ENCODE data around the gene MAN1B1. TPM values are rescaled to one million over a fixed set of nuclear protein-coding genes. Genes with fewer than 3 reads are reported as not detected.

MAN1B1 gene
- total and polyA plus RNA-seq, 2 of the 4 experiments (the other 2 are of a cell fraction), result 28.7 to 55.1 TPM

DNA sequence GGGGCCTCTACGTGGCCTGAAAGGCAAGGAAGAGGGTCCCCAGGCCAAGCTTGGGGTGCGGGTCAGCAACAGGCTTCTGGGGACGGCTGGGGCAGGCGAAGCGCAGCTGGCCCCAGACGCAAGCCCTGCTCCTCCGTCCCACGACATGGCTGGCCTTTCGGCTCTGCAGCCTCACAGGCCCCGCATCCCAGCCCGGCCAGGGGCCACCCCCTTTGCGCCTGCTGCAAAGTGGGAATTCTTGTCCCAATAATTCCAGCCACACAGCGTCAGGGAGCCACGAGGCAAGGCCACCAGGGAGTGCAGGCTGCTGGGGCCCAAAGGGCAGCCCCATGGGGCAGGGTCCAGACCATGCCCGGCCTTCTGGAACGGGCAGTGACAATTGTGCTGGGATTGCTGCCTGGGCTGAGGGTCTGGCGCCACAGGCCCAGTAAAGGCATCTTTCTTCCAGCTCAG, 31.8 kb upstream of the MAN1B1 start:
- POLR2A ChIA-PET (ENCODE audit: unreplicated experiment), result no interaction called here
- no peak overlapping the region for H4K5ac ChIP-seq (ENCODE audit: low read depth, low read length)
- TF ChIP-seq, protein P1, sequence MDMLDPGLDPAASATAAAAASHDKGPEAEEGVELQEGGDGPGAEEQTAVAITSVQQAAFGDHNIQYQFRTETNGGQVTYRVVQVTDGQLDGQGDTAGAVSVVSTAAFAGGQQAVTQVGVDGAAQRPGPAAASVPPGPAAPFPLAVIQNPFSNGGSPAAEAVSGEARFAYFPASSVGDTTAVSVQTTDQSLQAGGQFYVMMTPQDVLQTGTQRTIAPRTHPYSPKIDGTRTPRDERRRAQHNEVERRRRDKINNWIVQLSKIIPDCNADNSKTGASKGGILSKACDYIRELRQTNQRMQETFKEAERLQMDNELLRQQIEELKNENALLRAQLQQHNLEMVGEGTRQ (IDR thresholded peaks at IDR 0.05; ENCODE audit: low read depth, low read length), result no peak
- no peak for TF ChIP-seq RAD21 (IDR thresholded peaks at IDR 0.05; ENCODE audit: low read length)
- H3K4ac ChIP-seq (ENCODE audit: low read depth, low read length), result no peak overlapping the region
- H3K4me1 ChIP-seq (ENCODE audit: control insufficient read depth, insufficient read depth, low read length), result peaks cover 3% of the 10 kb centered on the region; the same call in 1 of the 2 replicates
- WGBS, 2 experiments (ENCODE audit: extremely low coverage in 2 of 2, insufficient read length in 1 of 2), result 63% methylated on average over 9 of the region's 17 CpGs; no CpG with 5 or more reads in 1 of the 2 experiments
- no peak overlapping the region for H3K27ac ChIP-seq (ENCODE audit: insufficient read depth, low read length)
- H3K14ac ChIP-seq (replicated peaks; ENCODE audit: low read depth, low read length), result no peak overlapping the region
- H2AK5ac ChIP-seq (ENCODE audit: low read depth, low read length), result no peak overlapping the region
- dilution Hi-C loops (cut with HindIII; ENCODE audit: low sequenced_read_pairs, unreplicated experiment), result no loop called here
- no peak overlapping the region for H4K8ac ChIP-seq (ENCODE audit: low read depth in 2 of 2, low read length in 2 of 2)
- no peaks in the 10 kb centered on the region for H3K9me3 ChIP-seq (ENCODE audit: control insufficient read depth, insufficient read depth, low read length)
- no peaks in the 10 kb centered on the region for H3K36me3 ChIP-seq (ENCODE audit: control insufficient read depth, insufficient read depth, low read length)
- no peak overlapping the region for H2BK15ac ChIP-seq (ENCODE audit: low read depth, low read length)
- no peak overlapping the region for H2BK5ac ChIP-seq (ENCODE audit: low read depth, low read length, poor library complexity, severe bottlenecking)
- H3K9me1 ChIP-seq (ENCODE audit: insufficient read depth, low read length), result no peaks in the 10 kb centered on the region
- H2AK9ac ChIP-seq (replicated peaks; ENCODE audit: low read depth, low read length, poor library complexity), result no peak overlapping the region
- no peak overlapping the region for H3K56ac ChIP-seq (ENCODE audit: extremely low read depth, insufficient read depth, low read length)
- no peak overlapping the region for H3K4me3 ChIP-seq (ENCODE audit: insufficient read depth, low read depth, low read length)
- H2BK120ac ChIP-seq (ENCODE audit: low read depth, low read length), result no peak overlapping the region
- H2AFZ ChIP-seq (replicated peaks; ENCODE audit: low read length, poor library complexity), result peak overlapping the region; percentile 11
- H3K23ac ChIP-seq (ENCODE audit: low read depth, low read length), result no peak overlapping the region
- DNase-seq (no peak), ATAC-seq (ENCODE audit: low read depth) (no peak)
- no peak overlapping the region for H2BK20ac ChIP-seq (ENCODE audit: low read depth, low read length)
- no peaks in the 10 kb centered on the region for H4K20me1 ChIP-seq (ENCODE audit: insufficient read depth, low read length)
- BruUV-seq (replicated peaks), result no TSS peak
- no peak overlapping the region for H3K18ac ChIP-seq (ENCODE audit: low read depth, low read length)
- CTCF ChIA-PET, result interaction anchor here (1.4 kb wide), 1 partner anchor 8 kb away, joined by 6 read pairs; the partner anchor contains the start of gene NPDC1
- in situ Hi-C loops (cut with MboI; ENCODE audit: low sequenced_read_pairs), result no loop called here
- H3K4me2 ChIP-seq (ENCODE audit: low read depth, low read length), result no peak overlapping the region
- H3K27me3 ChIP-seq (ENCODE audit: control insufficient read depth, insufficient read depth, low read length), result peaks cover 61% of the 10 kb centered on the region
- no peak overlapping the region for H4K91ac ChIP-seq (ENCODE audit: insufficient read depth, low read depth, low read length)
- intact Hi-C loops (cut with micrococcal nuclease), result no loop called here
- H3K9ac ChIP-seq (ENCODE audit: low read depth, low read length), result no peak overlapping the region
- no peaks in the 10 kb centered on the region for H3K79me1 ChIP-seq (ENCODE audit: low read depth in 1 of 2, low read length in 2 of 2)
